SK-N-SH treated with all-trans-retinoic acid at 6 μM for 48 hours (cell line): Measurements from ENCODE around the gene FOSL1.

Experiments used
- ARNTL ChIP-seq: fragments of 450-650 bp; formaldehyde crosslinking; IDR thresholded peaks from 2 replicates; pipeline ENCODE4 v1.5.0; 2020; ENCODE audit warnings: low read depth, mild to moderate bottlenecking, moderate library complexity, borderline replicate concordance
- TOX ChIP-seq: fragments of 250-450 bp; sonication (Bioruptor Pico); IDR thresholded peaks from 2 replicates; pipeline ENCODE4 v1.8.0; 2021; ENCODE audit warnings: mild to moderate bottlenecking, moderate library complexity, borderline replicate concordance
- TF ChIP-seq, protein P1 (sequence below): fragments of 250-450 bp; sonication (Bioruptor Pico); IDR thresholded peaks from 2 replicates; pipeline ENCODE4 v1.8.0; 2020; ENCODE audit warnings: mild to moderate bottlenecking, moderate library complexity, borderline replicate concordance

DNA sequence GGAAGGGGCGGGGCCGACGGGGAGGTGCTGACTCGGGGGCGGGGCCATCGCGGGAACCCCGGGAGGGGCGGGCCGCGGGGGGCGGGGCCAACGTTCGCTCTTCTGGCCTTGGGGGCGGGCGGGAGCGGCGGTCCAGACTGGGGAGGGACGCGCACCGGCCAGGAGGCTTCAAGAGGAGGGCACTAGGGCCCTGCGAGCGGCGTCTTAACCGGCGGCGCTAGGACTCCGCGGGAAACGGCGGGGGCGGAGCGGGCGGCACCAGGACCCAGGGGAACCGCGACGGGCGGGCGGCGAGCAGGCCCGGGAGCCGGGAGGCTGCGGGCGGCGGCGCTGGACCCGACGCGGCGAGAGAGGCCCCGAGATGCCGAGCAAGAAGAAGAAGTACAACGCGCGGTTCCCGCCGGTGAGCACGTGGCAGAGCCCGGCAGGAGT, 19.0 kb upstream of the FOSL1 start, which contains the start of gene DRAP1:
- TF ChIP-seq, protein P1, sequence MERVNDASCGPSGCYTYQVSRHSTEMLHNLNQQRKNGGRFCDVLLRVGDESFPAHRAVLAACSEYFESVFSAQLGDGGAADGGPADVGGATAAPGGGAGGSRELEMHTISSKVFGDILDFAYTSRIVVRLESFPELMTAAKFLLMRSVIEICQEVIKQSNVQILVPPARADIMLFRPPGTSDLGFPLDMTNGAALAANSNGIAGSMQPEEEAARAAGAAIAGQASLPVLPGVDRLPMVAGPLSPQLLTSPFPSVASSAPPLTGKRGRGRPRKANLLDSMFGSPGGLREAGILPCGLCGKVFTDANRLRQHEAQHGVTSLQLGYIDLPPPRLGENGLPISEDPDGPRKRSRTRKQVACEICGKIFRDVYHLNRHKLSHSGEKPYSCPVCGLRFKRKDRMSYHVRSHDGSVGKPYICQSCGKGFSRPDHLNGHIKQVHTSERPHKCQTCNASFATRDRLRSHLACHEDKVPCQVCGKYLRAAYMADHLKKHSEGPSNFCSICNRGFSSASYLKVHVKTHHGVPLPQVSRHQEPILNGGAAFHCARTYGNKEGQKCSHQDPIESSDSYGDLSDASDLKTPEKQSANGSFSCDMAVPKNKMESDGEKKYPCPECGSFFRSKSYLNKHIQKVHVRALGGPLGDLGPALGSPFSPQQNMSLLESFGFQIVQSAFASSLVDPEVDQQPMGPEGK (CRISPR knock-in tag): no peak; the same call in 1 of the 2 replicates
- TF ChIP-seq TOX (CRISPR knock-in tag) (no peak), ARNTL (CRISPR knock-in tag) (no peak)
